ENCODE results near the gene PEAK3.

The PEAK3 gene

DNA sequence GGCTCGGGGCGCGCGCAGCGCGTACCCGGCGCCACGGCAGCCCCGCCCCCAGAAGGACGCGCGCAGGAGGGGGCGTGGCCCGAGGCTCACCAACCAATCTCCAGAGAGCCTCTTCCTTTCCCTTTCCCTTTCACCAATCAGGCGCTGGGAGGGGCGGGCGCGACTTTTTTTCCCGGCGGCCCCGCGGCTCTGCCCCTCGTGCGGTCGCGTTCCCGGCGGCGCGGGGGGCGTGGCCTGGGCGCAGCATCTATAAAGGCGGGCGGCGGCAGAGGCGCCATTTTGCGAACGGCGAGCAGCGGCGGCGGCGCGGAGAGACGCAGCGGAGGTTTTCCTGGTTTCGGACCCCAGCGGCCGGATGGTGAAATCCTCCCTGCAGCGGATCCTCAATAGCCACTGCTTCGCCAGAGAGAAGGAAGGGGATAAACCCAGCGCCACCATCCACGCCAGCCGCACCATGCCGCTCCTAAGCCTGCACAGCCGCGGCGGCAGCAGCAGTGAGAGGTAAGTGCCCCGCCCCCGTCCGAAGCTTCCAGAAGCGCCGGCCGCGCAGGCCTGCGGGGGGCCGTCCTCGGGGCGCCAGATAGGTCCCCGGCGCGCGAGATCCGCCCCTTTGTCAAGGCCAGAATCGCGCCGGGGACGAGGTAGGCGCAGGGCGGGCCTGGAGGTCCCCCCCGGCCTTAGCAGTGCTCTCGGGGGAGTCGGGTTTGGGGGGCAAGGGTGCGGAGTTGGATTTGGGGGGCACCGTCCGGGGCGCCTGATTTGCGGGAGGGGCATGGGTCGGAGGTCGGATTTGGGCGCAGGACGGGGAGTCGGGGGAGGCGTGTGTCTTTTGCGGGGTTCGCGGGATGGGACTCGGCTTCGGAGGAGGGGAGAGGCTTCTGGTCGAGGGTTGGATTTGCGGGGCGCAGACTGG, 12.5 kb downstream of the PEAK3 start:
- DNase-seq, result peak; percentile 99 to 100

DNA sequence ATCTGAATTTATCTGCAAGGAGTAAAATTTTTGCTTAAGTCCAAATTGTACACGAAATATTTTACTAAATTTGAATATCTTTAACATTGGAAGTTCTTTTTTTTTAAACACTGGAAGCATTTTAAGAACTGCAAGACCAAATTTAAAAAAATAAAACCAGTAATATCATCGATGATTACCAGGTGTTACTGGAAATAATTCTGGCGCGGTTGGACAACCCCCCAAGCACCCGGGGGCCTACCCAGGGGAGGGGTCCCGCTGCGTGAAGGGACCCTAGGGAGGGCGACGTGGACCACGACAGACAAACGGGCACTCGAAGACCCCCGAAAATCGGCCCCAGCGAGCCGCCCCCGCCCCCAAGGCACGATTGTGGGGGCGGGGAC, 13.1 kb downstream of the PEAK3 start:
- no peak for DNase-seq

DNA sequence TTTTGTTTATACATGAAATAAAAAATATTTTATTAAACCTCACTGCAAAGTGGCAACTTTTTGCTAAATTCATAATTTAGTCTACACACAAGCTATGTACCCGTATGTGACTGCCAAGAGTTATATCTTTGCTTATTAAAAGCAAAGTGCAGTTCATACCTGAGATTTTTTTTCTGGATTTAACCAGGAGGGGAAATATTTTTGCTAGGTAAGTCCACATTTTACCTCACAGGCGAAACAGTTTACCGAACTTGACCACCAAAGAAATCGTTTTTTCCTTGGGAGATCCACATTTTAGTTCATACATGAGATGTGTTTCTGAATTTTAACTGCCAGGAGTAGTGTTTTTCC, 13.5 kb downstream of the PEAK3 start:
- no peak for DNase-seq

DNA sequence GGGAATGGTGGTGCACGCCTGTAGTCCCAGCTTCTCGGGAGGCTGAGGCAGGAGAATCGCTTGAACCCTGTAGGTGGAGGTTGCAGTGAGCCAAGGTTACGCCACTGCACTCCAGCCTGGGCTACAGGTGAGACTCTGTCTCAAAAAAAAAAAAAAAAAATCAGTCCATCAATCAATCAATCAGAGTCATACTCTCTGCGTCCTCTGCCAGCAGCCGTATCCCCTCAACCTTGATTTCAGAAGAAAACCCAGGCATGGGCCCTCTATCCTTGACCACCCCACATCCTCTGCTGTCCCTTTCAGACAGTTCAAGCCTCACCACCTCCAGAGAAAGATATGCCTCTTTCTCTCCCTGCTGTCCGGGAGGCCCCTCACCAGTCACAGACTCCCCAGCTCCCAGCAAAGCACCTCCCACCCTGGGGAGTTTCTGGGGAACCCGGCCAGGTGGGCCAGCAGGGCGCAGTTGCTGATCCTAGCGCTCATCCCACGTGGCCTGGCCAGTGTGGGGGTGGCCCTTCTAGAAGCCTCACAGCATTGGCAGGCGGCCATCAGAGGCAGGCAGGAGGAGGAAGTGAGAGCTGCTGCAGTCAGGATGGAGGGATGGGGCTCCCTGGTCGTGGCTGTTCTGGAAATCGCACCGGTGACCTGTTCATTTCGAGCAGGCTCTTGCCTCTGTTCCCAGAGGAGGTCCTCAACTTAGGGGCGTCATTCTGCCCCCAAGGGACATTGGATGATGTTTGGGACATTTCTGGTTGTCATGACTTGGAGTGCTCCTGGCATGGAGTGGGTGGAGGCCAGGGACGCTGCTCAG, 15.6 kb downstream of the PEAK3 start:
- no peak for DNase-seq

DNA sequence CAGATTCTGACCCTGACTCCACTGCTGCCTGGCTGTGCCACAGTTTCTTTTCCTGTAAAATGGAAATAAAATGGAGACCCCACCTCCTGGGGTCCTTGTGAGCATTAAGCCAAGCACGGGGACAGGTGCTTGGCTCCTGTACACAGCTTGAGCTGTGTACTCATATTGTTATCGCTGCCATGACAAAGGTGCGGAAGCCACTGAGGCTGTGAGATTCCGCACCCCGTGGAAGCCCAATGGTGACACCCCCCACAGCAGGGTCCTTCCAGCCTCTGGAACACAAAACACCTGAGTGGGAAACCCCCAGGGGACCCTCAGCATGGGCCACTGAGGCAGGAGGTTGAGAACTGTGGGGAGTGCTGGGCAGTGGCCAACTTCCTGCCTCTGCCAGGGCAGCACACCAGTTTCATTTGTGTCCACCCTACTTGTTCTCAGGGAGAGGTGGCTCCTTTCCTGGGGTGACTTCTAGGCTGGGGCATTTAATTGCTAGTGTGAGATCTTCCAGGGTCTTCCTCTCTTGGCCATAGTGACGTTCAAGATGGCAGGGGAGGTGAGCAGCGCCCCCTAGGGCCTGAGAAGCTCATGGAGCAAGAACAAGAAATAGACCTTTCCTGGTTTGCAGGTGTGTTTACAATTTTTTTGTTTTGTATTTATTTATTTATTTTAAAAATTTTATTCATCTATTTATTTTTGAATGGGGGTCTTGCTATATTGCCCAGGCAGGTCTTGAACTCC, 20.4 kb downstream of the PEAK3 start:
- peak; percentile 77 to 79 for DNase-seq

DNA sequence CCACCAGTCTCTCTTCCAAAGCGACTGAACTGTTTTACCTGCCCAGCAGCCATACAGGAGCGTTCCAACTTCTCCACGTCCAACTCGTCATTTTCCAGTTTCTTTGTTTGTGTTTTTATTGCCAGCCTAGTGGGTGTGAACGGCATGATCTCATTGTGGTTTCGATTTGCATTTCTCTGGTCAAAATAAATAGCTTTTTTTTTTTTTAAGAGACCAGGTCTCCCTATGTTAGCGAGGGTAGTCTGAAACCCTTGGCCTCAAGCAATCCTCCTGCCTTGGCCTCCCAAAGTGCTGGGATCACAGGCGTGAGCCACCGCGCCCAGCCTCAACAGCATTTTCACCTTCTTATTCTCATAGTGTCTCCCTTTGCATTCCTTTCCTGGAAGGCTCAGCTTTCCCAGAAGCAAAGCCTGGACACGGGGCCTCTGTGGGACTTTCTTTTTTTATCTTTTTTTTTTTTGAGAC, 21.6 kb downstream of the PEAK3 start:
- DNase-seq, result no peak

DNA sequence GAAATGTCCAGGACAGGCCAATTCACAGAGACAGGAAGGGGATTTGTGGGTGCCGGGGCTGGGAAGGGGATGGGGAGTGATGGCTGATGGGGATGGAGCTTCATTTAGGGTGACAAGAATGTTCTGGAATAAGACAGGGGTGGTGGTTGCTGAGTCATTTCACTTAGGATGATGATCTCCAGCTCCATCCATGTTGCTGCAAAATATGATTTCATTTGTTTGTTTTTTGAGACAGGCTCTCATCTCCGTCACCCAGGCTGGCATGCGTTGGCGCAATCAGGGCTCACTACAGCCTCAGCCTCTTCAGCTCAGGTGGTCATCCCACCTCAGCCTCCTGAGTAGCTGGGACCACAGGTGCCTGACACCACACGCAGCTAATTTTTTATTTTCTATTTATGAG, 22.6 kb downstream of the PEAK3 start:
- DNase-seq, result no peak

DNA sequence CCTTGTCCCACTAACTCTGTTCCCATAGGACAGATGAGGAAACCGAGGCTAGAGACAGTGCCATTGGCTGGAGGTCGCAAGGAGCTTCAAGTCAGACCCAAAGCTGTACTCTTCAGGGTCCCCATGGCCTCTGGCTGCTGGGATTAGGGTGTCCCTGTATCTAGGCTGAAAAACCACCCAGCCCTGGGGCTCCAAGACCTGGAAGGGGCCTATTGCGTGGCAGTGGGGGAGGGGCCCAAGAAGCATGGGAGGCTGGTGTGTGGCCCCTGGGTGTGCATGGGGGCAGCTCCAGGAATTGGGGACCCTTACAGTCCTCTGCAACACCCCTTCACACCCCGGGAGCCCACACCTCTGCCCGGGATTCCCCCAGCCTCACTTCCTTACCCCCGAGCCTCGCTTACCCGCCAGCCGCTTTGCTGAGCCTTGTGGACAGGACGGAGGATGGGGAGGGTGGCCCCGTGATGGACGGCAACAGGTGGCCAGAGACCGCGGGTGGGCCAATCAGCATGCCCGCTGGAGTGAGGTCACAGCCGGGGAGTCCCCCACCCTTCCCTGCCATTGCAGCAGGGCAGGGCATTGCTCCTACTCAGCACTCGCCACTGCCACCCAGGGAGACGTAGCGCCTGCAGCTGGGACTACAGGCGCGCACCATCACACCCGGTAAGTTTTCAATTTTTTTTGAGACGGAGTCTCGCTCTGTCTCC, 25.8 kb downstream of the PEAK3 start, which contains the start of gene JSRP1:
Gene JSRP1, minus strand, starts transcription at position 436 of the 704 bp plus-strand sequence. CDS start 1,103 bp downstream, outside the sequence.
- no peak for DNase-seq

DNA sequence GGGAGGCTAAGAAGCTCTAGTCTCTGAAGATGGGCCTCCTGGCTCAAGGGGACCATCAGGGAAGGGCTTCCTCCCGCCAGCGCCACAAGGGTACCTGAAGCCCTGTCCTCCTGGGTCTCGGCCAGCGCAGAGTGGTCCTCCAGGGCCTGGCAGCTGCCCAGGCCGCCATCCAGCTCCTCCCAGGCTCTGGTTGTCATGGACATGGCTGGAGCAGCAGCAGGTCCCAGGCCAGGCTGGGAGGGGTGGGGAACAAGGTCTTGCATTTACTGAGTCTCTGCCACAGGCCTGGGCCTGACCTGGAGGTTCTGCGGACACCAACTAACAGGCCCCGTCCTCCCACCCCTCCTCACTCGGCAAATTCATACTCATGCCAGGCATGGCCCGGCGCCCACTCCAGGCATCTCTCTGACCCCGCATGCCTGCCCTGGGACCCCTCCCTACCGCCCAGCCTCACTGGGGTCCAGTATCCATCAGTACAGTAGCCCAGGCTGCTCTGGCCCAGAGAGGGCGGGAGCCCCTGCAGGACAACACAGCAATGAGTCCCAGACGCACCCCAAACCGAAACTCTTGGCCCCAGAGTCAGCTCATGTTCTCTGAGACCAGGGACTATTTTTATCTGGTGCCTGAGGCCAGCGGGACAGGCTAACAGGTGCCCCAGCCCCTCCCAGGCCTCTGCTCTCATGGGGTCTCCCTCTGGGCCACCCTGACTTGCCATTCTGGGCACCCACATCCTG, 26.7 kb downstream of the PEAK3 start:
- DNase-seq, result no peak

DNA sequence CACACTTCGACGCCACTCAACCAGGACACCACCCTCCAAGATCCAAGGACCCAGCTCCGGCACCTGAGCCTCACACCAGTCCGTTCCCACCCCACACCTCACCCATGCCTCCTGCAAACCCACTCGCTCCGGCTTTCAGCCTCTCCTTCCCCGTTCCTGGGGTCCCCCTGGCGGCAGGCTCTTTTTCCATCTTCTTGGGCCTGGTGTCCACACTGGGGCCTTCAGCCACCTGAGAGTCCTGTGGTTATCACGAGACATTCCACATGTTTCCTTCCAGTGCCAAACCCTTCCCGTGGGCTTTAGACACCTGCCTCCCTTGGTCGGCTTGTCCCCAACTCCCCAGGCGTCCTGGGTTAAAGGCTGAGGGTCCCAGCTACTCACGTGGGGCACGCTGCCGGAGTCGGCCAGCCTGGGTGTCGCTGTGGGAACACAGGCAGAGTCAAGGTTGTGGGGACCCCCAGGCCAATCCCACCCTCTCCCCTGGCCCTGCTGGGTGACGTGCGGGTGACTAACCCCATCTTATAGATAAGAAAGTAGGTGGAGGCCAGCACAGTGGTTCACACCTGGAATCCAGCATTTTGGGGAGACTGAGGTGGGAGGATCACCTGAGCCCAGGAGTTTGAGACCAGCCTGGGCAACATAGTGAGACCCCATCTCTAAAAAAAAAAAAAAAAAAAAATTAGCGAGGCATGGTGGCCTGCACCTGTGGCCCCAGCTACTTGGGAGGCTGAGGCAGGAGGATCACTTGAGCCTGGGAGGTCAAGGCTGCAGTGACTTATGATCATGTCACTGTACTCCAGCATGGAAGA, 27.7 kb downstream of the PEAK3 start:
- no peak for DNase-seq

DNA sequence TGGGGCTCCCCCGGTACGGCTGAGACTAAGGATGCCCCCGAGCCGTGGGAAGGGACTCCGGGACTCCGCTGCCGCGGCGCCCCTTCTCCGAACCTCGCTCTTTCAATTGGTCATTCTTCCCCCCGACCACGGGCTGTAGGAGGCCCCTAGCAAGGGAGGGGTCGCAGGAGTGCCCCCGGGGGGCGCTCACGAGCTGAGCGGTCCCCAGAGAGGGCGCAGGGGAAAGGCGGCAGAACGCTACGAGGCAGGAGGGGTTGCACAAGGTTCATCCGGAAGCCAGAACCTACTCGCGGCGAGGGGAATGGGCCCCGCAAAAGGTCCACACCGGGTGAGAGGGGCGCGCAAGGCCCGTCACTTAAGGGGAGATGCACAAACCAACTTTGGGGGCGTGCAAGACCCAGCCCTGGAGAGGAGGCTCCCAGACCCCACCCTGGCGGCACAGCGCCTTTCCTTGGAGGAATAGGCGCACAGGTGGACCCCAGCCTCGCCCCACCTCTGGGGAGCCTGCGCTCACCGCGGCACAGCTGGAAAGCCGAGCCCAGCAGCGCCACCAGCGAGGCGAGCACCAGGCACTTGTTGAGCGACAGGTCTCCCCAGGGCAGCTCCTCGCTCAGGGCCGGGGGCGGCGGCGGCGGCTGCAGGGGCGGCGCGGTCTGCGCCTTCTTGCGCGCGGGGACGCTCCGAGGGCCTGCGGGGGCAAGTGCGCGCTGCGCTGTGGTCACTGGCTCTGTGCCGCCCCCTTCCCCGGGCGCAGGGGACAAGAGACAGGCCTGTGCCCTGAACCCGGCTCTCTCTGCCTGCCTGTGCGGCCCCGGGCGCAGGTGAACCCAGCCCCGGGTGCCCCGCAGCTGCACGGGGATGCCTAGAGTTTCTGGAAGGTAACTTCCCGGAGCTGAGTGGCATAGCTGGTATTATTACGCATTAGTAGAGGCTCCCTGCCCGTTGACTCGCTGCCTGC, 28.6 kb downstream of the PEAK3 start:
- DNase-seq, result peak; percentile 65 to 70

DNA sequence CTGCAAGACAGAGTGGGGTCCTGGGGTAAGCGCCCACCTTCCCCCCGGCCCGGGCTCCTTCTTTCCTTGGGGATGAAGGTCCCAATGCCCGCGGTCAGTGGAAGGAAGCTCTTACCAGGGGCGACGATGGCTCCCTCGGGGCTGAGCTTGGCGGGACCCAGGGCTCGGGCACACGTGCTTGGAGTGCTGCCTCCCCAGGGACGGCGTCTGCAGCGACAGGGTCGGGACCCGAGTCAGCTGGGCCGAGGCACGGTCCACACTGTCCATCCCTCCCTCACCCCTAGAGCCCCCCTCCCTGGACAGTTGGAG, 29.2 kb downstream of the PEAK3 start:
- DNase-seq, result peak in 1 of 2 experiments; percentile 53

DNA sequence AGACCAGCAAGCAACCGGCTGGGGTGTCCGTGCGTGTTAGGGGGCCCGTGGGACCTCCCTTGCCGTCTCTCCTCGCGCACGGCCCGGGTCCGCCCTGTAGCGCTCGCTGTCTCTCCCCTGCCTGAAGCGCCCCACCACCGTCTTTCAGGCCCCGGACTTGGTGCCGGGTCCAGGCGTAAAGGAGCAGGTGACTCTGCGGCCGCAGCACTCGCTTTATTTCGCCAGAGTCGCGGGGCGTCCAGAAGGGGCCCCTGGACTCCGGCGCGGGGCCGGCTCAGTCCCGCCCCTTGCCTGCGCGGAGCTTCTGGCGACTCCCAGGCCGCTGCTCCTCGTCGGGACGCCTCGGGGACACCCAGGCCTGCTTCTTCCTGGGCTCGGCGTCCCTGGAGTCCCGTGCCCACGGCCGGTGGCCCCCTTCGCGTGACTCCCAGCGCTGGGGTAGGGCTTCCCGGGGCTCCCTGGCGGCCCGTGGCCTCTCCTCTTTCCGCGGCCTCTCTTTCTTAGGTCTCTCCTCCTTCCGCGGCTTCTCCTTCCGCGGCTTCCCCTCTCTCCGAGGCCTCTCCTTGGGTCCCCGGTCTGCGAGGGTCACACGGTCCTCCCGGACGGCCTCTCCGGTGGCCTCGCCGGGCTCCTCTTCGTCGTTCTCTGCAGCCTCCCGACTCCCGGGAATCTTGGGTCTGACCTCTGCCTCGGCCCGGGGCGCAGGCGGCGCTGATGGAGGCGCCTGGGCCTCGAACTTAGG, 29.7 kb downstream of the PEAK3 start:
- DNase-seq, result peak; percentile 60

DNA sequence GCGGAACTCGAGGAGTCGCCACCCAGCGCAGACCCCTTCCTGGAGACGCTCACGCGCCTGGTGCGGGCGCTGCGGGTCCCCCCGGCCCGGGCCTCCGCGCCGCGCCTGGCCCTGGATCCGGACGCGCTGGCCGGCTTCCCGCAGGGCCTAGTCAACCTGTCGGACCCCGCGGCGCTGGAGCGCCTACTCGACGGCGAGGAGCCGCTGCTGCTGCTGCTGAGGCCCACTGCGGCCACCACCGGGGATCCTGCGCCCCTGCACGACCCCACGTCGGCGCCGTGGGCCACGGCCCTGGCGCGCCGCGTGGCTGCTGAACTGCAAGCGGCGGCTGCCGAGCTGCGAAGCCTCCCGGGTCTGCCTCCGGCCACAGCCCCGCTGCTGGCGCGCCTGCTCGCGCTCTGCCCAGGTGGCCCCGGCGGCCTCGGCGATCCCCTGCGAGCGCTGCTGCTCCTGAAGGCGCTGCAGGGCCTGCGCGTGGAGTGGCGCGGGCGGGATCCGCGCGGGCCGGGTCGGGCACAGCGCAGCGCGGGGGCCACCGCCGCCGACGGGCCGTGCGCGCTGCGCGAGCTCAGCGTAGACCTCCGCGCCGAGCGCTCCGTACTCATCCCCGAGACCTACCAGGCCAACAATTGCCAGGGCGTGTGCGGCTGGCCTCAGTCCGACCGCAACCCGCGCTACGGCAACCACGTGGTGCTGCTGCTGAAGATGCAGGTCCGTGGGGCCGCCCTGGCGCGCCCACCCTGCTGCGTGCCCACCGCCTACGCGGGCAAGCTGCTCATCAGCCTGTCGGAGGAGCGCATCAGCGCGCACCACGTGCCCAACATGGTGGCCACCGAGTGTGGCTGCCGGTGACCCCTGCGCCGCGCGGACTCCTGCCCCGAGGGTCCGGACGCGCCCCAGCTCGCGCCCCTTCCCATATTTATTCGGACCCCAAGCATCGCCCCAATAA, 30.6 kb downstream of the PEAK3 start:
- peak in 1 of 2 experiments; percentile 63 for DNase-seq

DNA sequence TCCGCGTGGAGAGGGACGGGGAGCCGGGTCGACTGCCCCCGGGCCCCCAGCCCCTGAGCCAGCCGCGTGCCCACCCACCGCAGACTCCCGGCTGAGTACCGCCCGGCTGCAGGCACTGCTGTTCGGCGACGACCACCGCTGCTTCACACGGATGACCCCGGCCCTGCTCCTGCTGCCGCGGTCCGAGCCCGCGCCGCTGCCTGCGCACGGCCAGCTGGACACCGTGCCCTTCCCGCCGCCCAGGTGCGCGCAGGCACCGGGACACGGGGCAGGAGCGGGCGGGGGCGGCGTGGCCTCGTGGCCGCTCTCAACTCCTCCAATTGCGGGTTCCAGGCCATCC, 31.2 kb downstream of the PEAK3 start:
- DNase-seq, result no peak

DNA sequence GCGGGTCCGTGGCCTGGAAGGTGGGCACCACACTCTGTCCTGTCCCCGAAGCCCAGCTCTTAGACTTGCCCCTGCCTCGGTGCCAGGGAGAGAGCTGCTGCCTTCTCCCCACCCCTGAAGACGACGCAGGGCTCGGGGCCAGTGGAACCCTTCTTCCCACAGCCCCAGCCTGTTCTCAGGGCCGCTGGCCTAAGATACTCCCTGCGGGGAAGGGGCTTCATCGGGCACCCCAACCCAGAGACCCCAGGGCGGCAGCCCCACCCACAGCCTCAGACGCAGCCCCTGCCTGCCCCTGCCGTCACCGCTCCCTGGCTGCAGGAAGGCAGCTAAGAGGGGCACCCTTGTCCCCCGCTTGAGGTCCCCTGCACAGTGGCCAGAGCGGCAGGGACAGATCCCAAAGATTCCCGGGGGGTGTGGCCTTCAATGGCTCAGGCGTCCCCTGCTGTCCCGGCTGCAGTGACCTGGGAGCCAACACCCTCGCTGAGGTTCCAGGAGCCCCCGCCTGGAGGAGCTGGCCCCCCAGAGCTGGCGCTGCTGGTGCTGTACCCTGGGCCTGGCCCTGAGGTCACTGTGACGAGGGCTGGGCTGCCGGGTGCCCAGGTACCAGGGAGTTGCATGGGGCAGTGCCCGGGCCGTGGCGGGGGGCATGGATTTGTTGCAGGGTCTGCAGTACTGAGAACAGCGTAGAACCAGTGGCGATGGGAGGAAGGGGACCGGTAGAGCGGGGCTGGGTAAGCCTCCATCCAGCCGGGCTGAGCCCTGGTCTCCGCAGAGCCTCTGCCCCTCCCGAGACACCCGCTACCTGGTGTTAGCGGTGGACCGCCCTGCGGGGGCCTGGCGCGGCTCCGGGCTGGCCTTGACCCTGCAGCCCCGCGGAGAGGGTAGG, 31.9 kb downstream of the PEAK3 start:
- DNase-seq, result peak in 1 of 2 experiments; percentile 54
